ENCODE data around the gene MCF2L2.
"Not testable (repeated sequence)": the region's sequence is repeated elsewhere in the genome, so short reads cannot be mapped to it uniquely, and the experiment has no call there.

MCF2L2 gene

DNA sequence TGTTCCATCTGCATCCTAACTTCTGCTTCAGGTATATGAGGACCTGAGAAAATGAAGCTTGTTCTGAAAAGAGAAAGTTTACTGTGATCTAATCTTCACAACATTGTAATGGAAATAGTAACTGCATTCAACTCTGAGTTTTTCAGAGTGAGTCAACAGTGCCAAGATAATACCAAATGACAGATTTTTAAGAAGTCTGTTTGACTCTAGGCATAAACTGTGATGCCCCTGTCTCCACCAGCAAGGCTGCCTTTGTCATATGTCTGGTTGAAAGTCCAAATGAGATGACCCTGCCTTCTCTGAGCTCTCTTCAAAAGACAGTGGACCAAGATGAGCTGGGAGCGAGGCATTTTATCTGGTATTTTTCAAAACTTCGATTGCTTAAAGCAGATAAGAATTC lies 220.2 kb downstream of the MCF2L2 start:
- DNase-seq (ENCODE audit: low read depth in 2 of 2) = no peak

DNA sequence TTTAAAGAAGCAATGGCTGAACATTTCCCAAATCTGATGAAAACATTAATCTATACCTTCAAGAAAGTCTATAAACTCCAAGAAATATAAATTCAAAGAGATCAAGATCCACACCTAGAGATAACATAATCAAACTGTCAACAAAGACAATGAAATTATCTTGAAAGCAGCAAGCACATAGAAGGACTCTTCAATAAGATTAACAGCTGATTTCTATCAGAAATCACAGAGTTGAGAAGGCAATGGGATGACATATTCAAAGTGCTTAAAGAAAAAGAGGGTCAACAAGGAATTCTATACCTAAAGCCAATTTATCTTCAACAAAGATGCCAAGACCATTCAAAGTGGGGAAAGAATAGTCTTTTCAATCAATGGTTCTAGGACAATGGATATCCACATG lies 224.7 kb downstream of the MCF2L2 start:
- no peak for DNase-seq (ENCODE audit: low read depth in 2 of 2)

DNA sequence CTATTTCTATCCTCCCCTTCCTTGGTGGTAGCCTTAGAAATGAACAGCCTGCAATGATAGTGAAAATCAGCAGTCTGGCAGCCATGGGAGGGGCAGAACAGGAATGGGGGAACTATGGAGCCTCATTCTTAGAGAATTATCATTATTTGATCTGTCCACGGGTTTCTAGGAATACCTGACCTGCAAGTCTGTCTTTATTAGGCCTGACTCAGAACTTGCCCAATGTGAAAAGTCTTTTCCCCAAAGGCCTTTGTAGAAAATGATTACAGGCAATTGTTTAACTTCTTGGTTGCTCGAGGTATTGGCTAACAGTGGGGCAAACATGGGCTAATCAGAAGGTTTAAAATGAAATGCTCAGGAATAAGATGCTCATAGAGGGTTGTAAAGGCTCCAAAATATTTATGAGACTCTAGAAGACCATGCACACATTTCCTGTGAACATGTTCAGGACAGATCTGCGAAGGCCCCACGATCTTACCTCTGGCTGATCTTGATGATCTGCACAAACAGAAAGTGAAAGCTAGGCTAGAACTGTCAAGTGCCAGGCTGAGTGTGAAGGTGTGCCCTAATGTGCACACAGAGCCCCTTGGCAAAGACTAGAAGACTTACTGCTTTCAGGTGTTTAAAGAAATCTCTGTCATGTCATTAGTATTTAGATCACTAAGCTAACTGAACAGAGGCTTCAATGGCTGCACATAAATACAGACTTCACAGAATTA lies 226.3 kb downstream of the MCF2L2 start:
- DNase-seq (ENCODE audit: low read depth in 2 of 2) = no peak

DNA sequence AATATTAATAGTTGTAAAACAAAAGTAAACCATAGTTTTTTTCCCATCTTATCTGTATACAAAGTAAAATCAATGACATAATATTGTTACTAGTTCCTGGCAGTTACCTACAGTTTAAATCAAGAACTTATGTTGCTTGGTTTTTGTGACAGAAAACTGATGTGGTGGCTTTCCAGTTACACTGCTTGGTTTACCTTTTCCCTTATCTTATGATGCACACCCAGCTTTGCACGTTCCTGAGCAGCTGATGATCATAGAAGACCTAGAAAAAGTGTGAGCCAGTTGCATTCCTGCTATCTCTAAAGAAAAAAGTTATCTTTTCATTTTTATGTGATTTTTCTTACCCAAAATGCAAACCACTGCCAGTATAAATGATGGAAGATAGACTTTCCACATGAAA lies 229.5 kb downstream of the MCF2L2 start:
- no peak for DNase-seq (ENCODE audit: low read depth in 2 of 2)

DNA sequence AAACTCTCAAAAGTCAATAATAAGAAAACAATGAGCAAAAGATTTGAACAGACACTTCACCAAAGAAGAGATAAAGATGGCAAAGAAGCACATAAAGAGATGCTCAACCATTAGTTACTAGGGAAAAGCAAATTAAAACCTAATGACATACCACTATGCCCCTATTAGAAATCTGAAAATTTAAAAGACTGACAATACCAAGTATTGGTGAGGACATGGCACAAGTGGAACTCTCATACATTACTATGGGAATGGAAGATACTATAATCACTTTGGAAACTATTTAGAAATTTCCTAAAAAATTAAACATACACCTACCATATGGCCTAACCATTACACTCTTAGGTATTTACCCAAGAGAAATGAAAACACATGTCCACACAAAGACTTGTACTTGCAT lies 230.7 kb downstream of the MCF2L2 start:
- no peak for DNase-seq (ENCODE audit: low read depth in 2 of 2)

DNA sequence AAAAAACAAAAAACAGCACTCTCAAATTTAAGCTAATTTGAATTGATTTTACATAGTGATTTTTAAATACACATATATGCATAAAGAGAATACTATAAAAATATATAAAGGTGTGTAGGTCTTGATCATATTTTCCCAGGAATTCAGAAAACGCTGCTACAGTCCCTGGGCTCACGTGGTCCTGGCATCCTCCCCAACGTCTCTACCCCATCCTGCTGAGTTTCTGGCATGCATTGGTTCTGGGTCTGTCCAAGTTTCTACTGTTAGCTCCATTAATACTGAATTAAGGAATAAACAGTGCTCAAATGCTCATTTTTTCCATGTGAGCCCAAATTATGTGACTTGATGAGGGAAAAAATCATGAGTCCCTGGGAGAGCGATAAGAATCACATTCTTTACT lies 233.2 kb downstream of the MCF2L2 start:
- no peak for DNase-seq (ENCODE audit: low read depth in 2 of 2)

DNA sequence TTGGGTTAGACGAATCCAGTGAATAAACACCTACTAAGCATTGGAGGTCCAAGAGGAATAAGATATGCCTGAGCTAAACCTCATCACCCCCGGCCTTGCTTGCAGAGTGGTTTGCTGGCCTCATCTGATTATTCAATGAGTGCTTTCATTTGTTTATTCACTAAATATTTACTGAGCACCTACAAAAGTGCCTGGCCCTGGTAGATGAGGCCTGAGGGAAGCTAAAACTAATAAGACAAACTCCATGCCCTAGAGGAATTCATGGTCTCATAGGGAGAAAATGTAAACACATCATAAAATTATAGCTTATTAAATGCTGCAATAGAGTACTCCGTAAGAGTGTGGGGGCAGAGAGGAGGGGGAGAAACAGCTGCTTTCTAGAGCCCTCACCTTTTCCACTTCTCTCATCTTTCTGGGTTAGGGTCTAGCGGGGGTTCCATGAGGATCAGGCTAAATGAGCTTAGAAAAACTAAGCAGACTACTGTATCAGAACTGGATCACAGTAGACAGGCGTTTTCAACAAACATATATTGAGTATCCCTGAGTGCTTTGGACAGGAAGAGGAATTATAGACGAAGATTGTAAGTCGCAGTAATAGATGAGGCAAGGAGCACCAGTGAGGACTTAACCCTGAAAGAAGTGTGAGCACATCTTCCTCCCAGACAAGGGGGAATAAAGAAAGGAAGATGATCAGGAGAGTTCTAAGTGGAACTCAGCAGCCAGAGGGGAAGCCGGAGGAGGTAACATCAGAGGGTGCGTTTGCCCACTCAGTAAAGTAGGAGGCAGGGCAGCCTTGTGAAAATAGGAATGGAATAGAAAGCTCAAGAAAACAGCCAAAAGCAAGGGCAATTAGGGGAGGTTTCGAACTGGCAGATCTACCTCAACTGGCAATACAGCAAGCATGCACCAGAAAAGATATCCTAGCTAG lies 234.4 kb downstream of the MCF2L2 start:
- no peak for DNase-seq (ENCODE audit: low read depth in 2 of 2)

DNA sequence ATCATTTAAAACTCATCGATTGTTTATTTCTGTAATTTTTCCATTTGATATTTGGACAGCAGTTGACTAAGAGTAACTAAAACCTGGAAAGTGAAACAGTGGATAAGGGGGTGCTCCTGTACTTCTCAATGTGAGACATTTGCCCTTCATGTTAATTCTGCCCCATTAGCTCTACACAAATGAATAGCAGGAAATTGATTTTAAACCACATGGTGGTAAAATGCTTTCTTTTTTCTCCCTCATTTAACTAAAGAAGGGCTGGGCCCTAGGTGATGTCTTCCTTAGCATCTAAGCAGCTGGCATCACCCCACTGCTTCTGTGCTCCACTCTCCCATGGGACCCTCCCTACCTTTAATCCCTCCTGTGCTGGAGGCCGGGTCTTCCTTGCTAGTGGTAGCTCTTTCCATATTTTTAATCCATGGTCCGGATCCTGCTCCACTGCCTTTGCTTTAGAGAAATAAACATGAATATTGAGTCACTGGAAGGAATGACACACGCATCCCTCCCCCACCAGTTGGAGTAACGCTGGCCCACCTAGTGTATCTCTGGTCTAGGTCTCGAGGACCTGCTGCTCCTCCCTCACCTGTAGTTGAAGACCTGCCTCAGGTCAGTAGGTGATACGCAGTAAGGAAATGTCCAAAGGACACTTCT lies 235.6 kb downstream of the MCF2L2 start:
- DNase-seq (ENCODE audit: low read depth in 2 of 2) = no peak

DNA sequence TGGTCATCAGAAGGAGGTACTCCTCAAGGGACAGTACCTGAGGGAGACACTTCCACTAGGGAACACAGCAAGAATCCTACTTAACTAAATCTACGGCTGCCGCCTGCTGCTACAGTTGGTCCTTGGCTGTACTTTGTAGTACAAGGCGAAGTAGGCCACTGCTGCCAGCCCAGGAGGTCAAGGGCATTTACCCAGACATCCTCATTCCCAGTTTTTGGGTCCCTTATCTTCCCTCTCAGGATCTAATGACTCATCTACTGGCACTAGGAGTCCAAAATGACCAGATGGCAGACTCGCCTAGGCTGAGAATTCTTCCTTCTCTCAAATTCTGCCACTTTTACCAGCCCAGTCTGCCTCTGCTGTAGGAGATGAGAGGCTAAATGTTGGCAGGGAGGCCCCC lies 238.8 kb downstream of the MCF2L2 start:
- DNase-seq (ENCODE audit: low read depth in 2 of 2) = no peak

DNA sequence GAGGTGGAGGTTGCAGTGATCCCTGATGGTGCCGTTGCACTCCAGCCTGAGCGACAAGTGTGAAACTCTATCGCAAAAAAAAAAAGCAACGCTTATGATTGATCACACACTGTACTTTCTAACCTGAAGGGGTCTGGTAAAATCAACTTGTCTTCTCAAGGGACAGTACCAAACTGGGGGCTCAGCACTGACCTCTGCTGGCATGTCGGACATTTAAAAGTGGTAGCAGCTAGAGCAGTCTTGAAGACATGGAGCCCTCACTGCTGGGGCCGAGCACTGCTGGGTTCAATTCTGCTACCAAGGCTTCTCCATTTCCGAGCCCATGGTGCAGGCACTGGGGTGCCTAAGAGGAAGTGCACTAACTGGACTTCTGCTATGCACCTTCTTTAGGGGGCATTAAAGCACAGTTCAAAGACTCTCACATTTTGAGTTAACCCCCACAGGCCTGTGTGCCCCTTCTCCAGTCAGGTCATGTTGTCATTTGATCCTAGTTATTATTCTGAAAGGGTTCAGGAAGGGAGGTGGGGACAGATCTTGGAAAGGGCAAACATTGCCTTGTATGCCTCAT lies 239.4 kb downstream of the MCF2L2 start:
- no peak for DNase-seq (ENCODE audit: low read depth in 2 of 2)

DNA sequence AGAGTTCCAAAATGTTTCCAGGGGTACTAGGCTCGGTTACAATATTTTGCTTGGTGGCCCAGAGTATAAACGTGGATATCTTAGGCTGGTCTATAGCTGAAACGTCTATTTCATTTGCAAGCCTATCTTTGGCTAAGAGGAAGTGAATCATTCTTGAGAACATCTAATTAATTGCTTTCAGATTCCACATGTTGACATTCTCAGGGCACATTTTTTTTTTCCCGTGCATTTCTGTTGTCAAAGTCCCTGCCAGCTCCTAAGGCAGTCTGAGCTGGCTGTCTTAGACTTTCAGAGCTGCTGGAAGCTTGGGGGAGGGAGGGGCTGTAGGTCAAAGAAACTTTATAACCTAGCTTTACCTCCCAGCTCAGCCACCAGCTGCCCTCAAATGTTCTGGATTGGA lies 242.7 kb downstream of the MCF2L2 start:
- no peak for DNase-seq (ENCODE audit: low read depth in 2 of 2)

DNA sequence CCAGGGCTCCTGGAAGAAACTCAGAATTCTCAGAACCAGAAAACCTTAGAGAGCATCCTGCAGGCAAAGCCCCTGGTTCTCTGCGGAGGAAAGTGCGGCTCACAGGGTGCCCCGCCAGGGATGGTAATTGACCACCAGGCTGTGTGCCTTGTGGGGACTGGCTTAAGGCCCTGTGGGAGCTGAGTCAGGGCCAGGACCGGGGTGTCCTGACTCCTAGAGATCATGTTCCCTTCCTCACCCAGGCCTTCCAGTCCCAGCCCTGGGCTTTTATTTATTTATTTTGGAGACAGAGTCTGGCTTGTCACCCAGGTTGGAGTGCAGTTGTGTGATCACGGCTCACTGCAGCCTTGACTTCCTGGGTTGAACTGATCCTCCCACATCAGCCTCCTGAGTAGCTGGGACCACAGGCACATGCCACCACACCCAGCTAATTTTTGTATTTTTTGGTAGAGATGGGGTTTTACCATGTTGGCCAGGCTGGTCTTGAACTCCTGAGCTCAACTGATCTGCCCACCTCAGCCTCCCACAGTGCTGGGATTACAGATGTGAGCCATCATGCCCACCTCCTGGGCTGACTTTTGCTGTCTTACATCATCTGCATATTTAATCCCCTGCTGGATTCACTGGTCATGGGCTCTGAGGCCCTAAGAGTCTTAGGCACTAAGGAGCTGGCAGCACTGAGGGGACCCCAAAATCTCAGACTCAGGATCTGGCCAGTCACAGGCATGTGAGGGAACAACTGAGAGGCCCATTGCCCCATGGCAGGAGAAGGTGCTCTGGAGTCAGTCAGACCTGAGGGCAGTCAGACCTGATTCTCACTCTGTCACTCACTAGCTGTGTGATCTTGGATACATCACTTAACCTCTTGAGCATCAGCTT lies 245.4 kb downstream of the MCF2L2 start:
- DNase-seq (ENCODE audit: low read depth in 2 of 2) = no peak

DNA sequence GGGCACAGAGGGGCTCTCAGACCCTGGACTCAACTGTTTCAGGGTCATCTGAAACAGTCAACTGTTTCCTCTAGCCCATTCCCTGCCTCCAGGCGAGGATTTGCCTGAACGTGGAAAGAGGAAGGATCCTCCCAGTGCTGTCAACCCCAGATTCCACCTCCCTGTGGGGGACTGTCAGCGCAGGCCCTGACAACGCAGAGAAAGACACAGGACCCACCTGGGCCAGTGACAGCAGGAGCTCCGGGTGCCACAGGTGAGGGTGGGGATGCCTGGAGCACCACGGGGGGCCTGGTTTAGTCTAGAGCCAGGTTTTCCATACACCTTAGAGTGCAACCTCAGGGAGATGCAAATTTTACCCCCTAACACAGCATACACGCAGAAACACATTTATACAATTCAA lies 246.3 kb downstream of the MCF2L2 start:
- DNase-seq (ENCODE audit: low read depth in 2 of 2) = no peak

DNA sequence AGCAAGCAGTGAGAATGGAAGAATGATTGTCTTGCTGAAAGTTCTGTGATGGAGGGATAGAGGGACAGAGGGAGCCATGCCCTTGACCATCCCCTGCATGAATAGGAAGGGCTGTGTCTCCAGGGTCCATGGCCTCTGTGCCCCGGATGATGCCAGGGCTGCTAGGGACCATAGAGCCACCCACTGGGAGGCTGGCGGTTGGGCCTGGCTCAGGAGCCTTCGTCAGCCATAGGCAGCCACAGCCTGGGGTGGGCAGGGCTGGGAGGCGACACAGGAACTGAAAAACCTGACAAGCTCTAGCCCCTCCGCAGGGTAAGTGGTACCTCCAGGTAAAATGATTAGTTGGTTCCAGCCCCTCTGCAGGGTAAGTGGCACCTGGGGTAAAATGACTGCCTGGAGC lies 246.8 kb downstream of the MCF2L2 start:
- no peak for DNase-seq (ENCODE audit: low read depth in 2 of 2)

DNA sequence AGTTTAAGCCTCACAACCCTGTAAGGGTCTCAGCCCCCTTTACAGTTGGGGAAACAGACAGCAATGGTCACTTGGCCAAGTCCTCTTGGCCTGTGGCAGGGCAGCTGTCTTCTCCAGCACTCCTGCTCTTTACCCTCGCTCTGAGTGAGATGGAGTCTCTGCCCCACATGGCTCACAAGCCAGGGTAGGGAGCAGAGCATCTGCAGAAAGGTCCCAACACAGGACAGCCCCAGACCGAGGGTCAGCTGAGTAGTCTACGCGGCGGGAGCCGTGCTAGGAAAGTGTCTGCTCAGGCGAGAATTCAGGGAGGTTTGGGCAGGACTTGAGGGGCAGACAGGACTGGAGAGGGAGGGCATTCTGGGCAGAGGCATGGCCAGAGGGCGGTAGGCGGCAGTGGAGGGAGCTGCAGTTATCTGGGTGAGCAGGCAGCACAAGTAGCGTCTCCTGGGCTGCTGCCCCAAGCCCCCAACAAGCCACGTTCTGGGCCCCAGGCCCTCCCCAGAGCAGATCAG lies 247.6 kb downstream of the MCF2L2 start:
- DNase-seq (ENCODE audit: low read depth in 2 of 2) = no peak

DNA sequence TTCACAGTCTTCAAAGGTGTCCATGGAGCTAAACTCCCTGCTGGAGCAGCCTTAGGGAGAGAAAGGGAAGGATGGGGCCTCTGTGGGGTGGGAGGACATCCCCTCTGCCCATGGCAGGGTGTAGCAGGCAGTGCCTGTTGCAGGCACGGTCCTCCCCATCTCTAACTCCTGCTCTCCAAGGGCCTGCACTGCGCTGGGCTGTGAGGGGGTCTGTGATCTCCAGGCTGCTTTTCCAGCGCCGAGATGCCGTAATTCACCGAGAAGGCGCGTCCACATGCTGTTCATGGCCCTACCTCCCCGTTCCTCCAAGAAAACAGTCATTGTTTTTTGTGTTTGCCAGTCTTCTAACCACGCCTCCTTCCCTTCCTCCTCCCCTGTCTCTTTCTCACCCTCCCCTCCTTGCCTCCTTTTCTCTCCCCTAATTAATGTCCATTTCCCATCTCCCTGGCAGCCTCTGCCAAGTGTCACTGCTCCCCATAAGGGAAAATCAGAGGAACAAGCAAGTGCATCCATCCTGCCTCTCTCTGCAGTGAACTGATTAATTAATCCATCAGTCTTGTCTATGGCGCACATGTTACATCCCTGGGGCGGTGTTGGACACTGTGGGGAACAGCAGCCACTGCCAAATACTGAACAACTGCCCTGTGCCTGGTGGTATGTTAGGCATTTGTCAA lies 248.2 kb downstream of the MCF2L2 start:
- DNase-seq (ENCODE audit: low read depth in 2 of 2) = no peak

DNA sequence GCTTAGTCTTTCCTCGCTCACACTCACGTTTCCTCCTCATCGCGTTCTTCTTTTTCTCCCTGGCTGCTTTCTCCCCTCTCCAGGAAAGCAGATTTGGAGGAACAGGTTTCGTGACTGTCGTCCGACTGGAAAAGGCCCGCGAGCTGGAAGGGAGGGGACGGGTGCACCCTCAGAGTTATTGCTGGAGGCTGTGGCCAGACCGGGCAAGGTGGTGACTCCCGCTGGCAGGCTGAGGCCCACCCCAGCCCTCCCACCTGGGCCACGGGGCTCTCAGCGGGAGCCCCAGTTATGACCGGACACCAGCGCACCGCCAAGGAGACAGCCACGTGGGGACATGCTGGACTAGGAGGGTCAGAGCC lies 248.9 kb downstream of the MCF2L2 start:
- not testable (repeated sequence) for DNase-seq (ENCODE audit: low read depth in 2 of 2)

DNA sequence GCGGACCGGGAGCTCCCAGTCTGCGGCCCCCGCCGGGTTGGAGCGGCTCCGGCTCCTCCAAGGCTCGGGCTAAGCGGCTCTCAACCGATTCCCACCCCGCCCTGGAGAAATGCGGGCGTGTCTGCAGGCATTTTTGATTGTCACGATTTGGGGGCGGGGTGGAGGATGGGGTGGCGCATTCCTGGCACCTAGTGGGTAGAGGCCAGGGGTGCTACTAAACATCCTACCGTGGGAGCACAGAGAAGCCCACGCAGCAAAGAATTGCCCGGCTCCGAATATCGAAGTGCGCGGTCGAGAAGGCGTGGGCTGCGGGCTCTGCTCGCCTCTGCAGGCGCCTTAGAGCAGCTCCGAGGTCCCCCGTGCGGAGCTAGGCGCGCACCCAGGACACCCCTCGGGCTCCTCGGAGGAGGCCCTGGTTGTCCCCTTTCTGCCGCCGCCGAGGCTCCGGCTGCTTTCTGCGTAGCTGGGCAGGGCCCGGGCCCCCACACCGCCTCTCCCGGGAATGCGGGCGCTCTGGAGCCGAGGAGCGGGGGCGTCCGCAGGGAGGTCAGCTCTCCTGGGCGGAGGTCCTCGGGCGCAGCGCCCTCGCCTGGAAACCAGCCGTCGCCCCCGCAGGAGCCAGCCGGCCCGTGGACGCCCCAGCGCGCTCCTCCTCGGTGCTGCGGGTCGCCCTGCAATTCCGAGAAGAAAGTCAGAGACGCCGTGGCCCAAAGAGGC lies 249.4 kb downstream of the MCF2L2 start:
- peak; percentile 22 to 46 for DNase-seq (ENCODE audit: low read depth in 2 of 2)

DNA sequence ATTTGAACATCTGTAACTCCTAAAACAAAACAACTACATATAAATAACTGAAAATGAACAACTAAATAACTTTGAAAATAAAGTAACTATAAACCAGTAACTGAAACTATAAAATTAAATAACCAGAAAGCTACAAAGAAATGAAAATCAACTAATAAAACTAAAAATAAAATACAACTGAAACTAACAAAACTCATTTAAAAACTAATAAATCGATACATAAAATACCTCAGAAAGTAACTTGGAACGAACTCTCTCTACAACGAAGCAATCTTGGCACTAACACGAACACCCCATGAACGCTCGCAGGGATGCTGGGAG lies 249.9 kb downstream of the MCF2L2 start:
- DNase-seq (ENCODE audit: low read depth in 2 of 2) = no peak

DNA sequence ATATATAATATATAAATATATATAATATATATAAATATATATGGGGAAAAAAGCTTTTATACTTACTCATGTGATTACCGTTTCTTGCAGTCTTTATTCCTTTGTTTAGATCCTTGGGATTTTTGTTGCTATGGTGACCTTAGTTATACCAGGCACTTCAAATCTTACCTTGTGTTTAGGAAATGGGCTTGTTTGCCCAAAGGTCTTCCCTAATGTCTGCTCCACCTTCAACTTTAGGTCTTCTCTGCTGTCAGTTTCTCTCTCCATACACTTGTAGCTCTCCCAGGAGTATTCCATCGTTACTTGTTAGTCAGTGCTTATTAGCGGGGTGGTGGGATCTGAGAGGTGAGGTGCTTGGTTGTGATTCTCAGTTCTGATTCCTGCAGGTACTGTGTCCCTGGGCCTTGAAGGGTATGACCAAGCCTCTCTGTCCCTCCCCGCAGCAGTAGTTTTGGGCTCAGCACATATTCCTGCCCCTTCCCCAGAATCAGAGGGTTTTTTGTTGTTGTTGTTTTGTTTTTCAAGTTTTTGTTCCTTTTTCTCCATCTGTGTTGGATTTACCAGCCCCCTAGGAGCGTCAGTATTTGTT lies 256.3 kb downstream of the MCF2L2 start:
- no peak for DNase-seq (ENCODE audit: low read depth in 2 of 2)
